Astrocyte of the spinal cord (primary cell): ENCODE measurements around the gene WDR1.

Experiments used
- DNase-seq: peaks from one replicate; pipeline ENCODE4 v3.0.0; 2011; ENCODE audit warnings: low read depth, low spot score
- H3K4me3 ChIP-seq: 2 replicates; pipeline ENCODE4 v1.5.1; 2011; ENCODE audit warnings: low read depth, mild to moderate bottlenecking, low read length, moderate library complexity
- in situ Hi-C: cut with HindIII; loops from 2 replicates; pipeline ENCODE4 v1.10.0; 2017; ENCODE audit warnings: low sequenced_read_pairs
- TF ChIP-seq, protein P1 (sequence below): IDR thresholded peaks from 2 replicates; pipeline ENCODE4 v1.5.1; 2012; ENCODE audit warnings: low read depth, mild to moderate bottlenecking, low read length, inconsistent platforms

The WDR1 gene

DNA sequence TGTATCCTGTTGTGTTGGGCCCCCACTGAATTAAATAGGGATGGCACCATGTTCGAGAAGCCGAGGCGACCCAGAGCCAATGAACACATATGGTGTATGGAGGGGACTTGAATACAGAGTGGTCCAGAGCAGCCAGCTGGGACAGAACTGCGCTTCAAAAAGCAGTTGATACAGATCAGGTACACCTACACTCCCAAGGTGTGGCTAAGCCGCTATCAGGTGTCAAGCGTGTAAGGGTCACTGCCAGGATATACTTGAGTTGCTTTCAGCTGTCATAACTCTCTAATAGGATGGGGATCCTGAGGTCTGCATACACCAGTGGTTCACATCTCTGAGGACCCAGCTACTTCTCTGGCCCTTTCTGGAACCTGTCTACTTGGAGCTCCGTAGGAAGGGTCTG lies 3.2 kb upstream of the WDR1 start:
- DNase-seq = no peak
- TF ChIP-seq, protein P1, sequence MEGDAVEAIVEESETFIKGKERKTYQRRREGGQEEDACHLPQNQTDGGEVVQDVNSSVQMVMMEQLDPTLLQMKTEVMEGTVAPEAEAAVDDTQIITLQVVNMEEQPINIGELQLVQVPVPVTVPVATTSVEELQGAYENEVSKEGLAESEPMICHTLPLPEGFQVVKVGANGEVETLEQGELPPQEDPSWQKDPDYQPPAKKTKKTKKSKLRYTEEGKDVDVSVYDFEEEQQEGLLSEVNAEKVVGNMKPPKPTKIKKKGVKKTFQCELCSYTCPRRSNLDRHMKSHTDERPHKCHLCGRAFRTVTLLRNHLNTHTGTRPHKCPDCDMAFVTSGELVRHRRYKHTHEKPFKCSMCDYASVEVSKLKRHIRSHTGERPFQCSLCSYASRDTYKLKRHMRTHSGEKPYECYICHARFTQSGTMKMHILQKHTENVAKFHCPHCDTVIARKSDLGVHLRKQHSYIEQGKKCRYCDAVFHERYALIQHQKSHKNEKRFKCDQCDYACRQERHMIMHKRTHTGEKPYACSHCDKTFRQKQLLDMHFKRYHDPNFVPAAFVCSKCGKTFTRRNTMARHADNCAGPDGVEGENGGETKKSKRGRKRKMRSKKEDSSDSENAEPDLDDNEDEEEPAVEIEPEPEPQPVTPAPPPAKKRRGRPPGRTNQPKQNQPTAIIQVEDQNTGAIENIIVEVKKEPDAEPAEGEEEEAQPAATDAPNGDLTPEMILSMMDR = no peak

DNA sequence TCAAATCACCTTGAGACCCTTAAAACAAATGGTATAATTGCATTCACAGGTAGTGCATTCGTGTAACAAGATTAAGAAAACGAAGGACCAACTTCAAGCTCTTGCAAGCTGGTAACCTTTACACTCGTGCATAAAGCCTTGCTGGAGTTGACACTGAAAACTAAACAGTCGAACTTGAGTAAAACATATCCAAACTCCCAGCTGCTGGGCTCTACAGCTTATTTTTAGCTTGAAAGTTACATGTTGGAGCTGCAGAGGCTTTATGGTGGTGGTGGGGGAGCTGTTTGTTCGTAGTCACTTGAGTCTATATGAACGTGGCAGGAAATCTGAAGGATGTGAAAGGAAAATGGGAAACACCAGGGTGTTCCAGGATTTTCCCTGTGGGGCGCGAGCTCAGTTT lies 2.7 kb upstream of the WDR1 start:
- in situ Hi-C loops = no loop called here
- no peak for DNase-seq
- H3K4me3 ChIP-seq = no peak overlapping the region
- TF ChIP-seq, protein P1 = no peak

More for the DNA sequence above, 3.2 kb upstream of the WDR1 start:
- in situ Hi-C loops = no loop called here
- H3K4me3 ChIP-seq = no peak overlapping the region

DNA sequence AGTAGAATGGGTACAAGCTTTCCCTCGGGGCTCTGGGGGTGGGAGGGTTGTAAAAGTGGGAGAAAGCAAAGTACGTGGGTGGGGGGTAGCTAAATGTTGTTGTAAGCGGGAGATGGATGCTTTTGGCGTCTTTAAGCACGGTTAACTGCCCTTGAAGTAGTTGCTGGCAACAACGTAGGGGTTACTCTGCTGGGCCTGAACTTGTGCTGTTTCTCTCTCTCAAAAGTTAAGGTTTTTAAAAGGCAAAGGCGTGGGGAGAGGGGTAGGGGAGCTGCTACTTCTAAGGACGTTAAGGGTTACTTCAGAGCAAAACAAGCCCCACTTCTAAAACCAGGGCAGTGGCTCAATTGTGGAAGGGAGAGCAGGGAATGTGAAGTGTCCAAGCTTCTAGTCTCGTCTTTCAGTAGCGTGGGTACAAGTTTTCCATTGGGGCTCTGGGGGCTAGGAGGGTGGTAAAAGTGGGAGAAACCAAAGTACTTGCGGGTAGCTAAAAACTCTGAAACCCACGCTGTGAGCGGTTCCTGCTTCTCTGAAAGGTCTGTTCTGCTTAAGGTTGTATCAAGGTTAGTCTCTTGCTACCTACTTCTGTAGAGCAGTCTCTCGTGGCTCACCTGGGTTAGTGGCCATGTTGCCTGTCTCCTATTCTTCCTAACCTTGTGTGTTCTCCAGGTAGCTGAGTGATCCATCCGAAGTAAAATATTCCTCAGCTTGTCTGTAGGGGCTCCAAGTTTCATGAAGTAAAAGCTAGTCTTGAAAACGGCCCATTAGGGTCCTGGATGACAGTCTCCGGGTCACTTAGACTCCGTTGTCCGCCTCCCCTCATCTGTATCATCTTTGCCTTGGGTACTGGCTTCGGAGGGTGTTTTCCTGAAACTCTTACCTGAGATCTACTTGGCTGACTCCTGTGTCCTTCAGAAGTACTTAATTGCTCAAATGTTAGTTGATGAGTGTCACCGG lies 1.7 kb upstream of the WDR1 start:
- in situ Hi-C loops = no loop called here
- no peak for DNase-seq
- TF ChIP-seq, protein P1 = no peak
- H3K4me3 ChIP-seq = peak overlapping the region; percentile 60

- in situ Hi-C loops = no loop called here
- peak; percentile 46 for DNase-seq
- TF ChIP-seq, protein P1 = no peak
- peak overlapping the region; percentile 60 for H3K4me3 ChIP-seq
These were observed 904 bp upstream of the WDR1 start for GRCh38 chr4:10117359-10118047.

GRCh38 chr4:10115797-10116568 lies 616 bp downstream of the WDR1 start:
- DNase-seq = peak; percentile 45
- peak overlapping the region; percentile 86 for H3K4me3 ChIP-seq
- TF ChIP-seq, protein P1 = no peak
- in situ Hi-C loops = no loop called here

GRCh38 chr4:10115271-10115796 lies 1.3 kb downstream of the WDR1 start:
- DNase-seq = no peak
- H3K4me3 ChIP-seq = peak overlapping the region; percentile 86
- in situ Hi-C loops = no loop called here
- TF ChIP-seq, protein P1 = no peak
